OCI-LY7 (cell line): ENCODE data around the gene LIAS. TPM values are rescaled to one million over a fixed set of nuclear protein-coding genes. Genes with fewer than 3 reads are reported as not detected.

Experiments
- BruUV-seq: library from RNA; stranded (reverse); fragments of 400-500 nt; replicated peaks from 2 replicates; lab custom pipeline; 2021; lab: Mats Ljungman, UMichigan
- CTCF ChIA-PET: fragments of 300-600 bp; sonication (Branson Sonifier 250); formaldehyde crosslinking; loops from one replicate; lab custom pipeline; 2022; ENCODE audit warnings: antibody characterized with exemption; ENCODE audit not compliant: unreplicated experiment; lab: Charles Lee
- POLR2A ChIA-PET: fragments of 300-600 bp; sonication (Branson Sonifier 250); formaldehyde crosslinking; loops from one replicate; lab custom pipeline; 2022; ENCODE audit warnings: antibody characterized with exemption; lab: Charles Lee
- DNase-seq: peaks from one replicate; pipeline ENCODE4 v3.0.0-alpha.2; 2015; ENCODE audit warnings: low spot score
- H2AFZ ChIP-seq: fragments of 200-600 bp; sonication (generic), shearing (Covaris generic); 2 replicates; pipeline ENCODE4 v1.6.1; 2014; ENCODE audit warnings: mild to moderate bottlenecking, antibody characterized with exemption, low read length, moderate library complexity
- H3K27ac ChIP-seq: fragments of 200-600 bp; sonication (generic); 2 replicates; pipeline ENCODE4 v1.5.1; 2014; ENCODE audit warnings: mixed run types, low read depth, mild to moderate bottlenecking, moderate library complexity, low read length, inconsistent platforms; ENCODE audit not compliant: poor library complexity, severe bottlenecking
- H3K36me3 ChIP-seq: fragments of 200-600 bp; sonication (generic); 2 replicates; pipeline ENCODE4 v1.6.1; 2014; ENCODE audit warnings: mild to moderate bottlenecking, antibody characterized with exemption, low read length, moderate library complexity, mixed read lengths; ENCODE audit not compliant: insufficient read depth
- H3K4me1 ChIP-seq: fragments of 200-600 bp; sonication (generic); 2 replicates; pipeline ENCODE4 v1.5.1; 2014; ENCODE audit warnings: mild to moderate bottlenecking, low read length; ENCODE audit not compliant: insufficient read depth, poor library complexity, severe bottlenecking
- H3K4me2 ChIP-seq: fragments of 200-600 bp; sonication (generic); 2 replicates; pipeline ENCODE4 v1.6.1; 2014; ENCODE audit warnings: mild to moderate bottlenecking, low read length
- H3K4me3 ChIP-seq: fragments of 200-600 bp; sonication (generic); 2 replicates; pipeline ENCODE4 v1.5.1; 2014; ENCODE audit warnings: mild to moderate bottlenecking, low read depth, low read length; ENCODE audit not compliant: poor library complexity, severe bottlenecking
- H3K79me2 ChIP-seq: fragments of 200-600 bp; sonication (generic); 2 replicates; pipeline ENCODE4 v1.6.1; 2016; ENCODE audit warnings: low read depth, mild to moderate bottlenecking, low read length, moderate library complexity, mixed read lengths; ENCODE audit not compliant: insufficient read depth
- H3K9me2 ChIP-seq: fragments of 200-600 bp; sonication (generic); 2 replicates; pipeline ENCODE4 v1.6.1; 2016; ENCODE audit warnings: mild to moderate bottlenecking, low read length, mixed read lengths; ENCODE audit not compliant: insufficient read depth
- H3K9me3 ChIP-seq: fragments of 200-600 bp; sonication (generic); 2 replicates; pipeline ENCODE4 v1.6.1; 2014; ENCODE audit warnings: mild to moderate bottlenecking, mixed run types, low read length, mixed read lengths
- H4K20me1 ChIP-seq: fragments of 200-600 bp; sonication (generic); 2 replicates; pipeline ENCODE4 v1.6.1; 2014; ENCODE audit warnings: mild to moderate bottlenecking, antibody characterized with exemption, low read length, moderate library complexity, mixed read lengths; ENCODE audit not compliant: insufficient read depth
- CTCF ChIP-seq: fragments of 200-600 bp; sonication (generic); conservative IDR thresholded peaks from 2 replicates; pipeline ENCODE4 v1.5.1; 2014; ENCODE audit warnings: mild to moderate bottlenecking, antibody characterized with exemption, low read length, moderate library complexity, mixed read lengths
- EZH2phosphoT487 ChIP-seq: fragments of 200-600 bp; sonication (generic); IDR thresholded peaks from 2 replicates; pipeline ENCODE4 v1.6.1; 2018; ENCODE audit warnings: low read depth, borderline replicate concordance, mild to moderate bottlenecking, mixed run types, antibody characterized with exemption, low read length, moderate library complexity, mixed read lengths
- intact Hi-C: fragments of 100-400 bp; cut with micrococcal nuclease; formaldehyde crosslinking; loops from one replicate; pipeline ENCODE4 v1.10.0; 2022; ENCODE audit not compliant: unreplicated experiment
- total RNA-seq, 2 experiments: library from RNA; depleted of rRNA in 1 of 2; stranded (reverse); fragments of >200 nt in 1 of 2; shearing (Covaris generic) in 1 of 2; gene quantifications; 2 replicates each; pipeline ENCODE4 v1.2.3, GENCODE V29; 2014 to 2022

Gene LIAS
- total RNA-seq, 2 experiments from 2014 or later = 12.7 to 28.3 TPM

GRCh38 chr4:39451423-39452023 lies 7.3 kb upstream of the LIAS start:
- peaks cover 37% of the 10 kb centered on the region for H4K20me1 ChIP-seq
- BruUV-seq = no TSS peak
- DNase-seq = no peak
- peaks cover 32% of the 10 kb centered on the region for H3K4me1 ChIP-seq
- H3K79me2 ChIP-seq = peaks cover 32% of the 10 kb centered on the region
- H3K27ac ChIP-seq = no peak overlapping the region
- H3K36me3 ChIP-seq = peaks cover 91% of the 10 kb centered on the region
- no peak overlapping the region for H3K4me3 ChIP-seq
- no peaks in the 10 kb centered on the region for H3K9me3 ChIP-seq
- TF ChIP-seq CTCF (no peak), EZH2phosphoT487 (no peak)
- no peak overlapping the region for H3K4me2 ChIP-seq
- ChIA-PET CTCF (no interaction called here), POLR2A (interaction anchor here (0.7 kb wide), 2 partner anchors 14 to 715 kb away, joined by 4 to 5 read pairs; no protein-coding TSS in a partner anchor)
- intact Hi-C loops = loop anchor here (10.0 kb wide), 1 partner anchor 687 kb away; no protein-coding TSS in a partner anchor
- H3K9me2 ChIP-seq = no peaks in the 10 kb centered on the region
- no peak overlapping the region for H2AFZ ChIP-seq

GRCh38 chr4:39452153-39452859 lies 6.5 kb upstream of the LIAS start:
- H4K20me1 ChIP-seq = peaks cover 45% of the 10 kb centered on the region
- DNase-seq = no peak
- TF ChIP-seq CTCF (no peak), EZH2phosphoT487 (no peak)
- no TSS peak for BruUV-seq
- no peak overlapping the region for H2AFZ ChIP-seq
- no peaks in the 10 kb centered on the region for H3K9me2 ChIP-seq
- POLR2A ChIA-PET = no interaction called here
- peaks cover 38% of the 10 kb centered on the region for H3K4me1 ChIP-seq
- H3K4me2 ChIP-seq = no peak overlapping the region
- no peaks in the 10 kb centered on the region for H3K9me3 ChIP-seq
- H3K79me2 ChIP-seq = peaks cover 40% of the 10 kb centered on the region
- intact Hi-C loops = loop anchor here (10.0 kb wide), 1 partner anchor 688 kb away; no protein-coding TSS in a partner anchor
- CTCF ChIA-PET = no interaction called here
- no peak overlapping the region for H3K27ac ChIP-seq
- no peak overlapping the region for H3K4me3 ChIP-seq
- H3K36me3 ChIP-seq = peaks cover 98% of the 10 kb centered on the region
